DLD1 (cell line): ENCODE data around the gene PRAMEF27.
"Not testable (repeated sequence)": the region's sequence is repeated elsewhere in the genome, so short reads cannot be mapped to it uniquely, and the experiment has no call there.

Experiments
- in situ Hi-C: cut with HindIII; loops from 2 replicates; pipeline ENCODE4 v1.10.0; 2017; ENCODE audit warnings: low sequenced_read_pairs

PRAMEF27 gene

GRCh38 chr1:13056475-13056874, at the start of gene PRAMEF27:
TSS of gene PRAMEF27 (minus strand) at chr1:13056575. CDS start at chr1:13053659, 2,916 bp downstream.
- in situ Hi-C loops: not testable (repeated sequence)

GRCh38 chr1:13070474-13070873, 14.1 kb upstream of the PRAMEF27 start, which contains the start of gene PRAMEF25:
TSS of gene PRAMEF25 (plus strand) at chr1:13070774. CDS start at chr1:13073694, 2,920 bp downstream.
- in situ Hi-C loops: not testable (repeated sequence)

- in situ Hi-C loops: not testable (repeated sequence)
Observed at GRCh38 chr1:13019846-13020245, 36.5 kb downstream of the PRAMEF27 start.

- in situ Hi-C loops: not testable (repeated sequence)
Observed at GRCh38 chr1:13011932-13012331, 44.4 kb downstream of the PRAMEF27 start.

- in situ Hi-C loops: not testable (repeated sequence)
Observed at GRCh38 chr1:13009348-13009747, 47.0 kb downstream of the PRAMEF27 start.

- in situ Hi-C loops: not testable (repeated sequence)
Observed at GRCh38 chr1:13005732-13006131, 50.6 kb downstream of the PRAMEF27 start.
